AG09319 (cell line): ENCODE measurements around the gene IGSF9B.

Source experiments
- DNase-seq: peaks from one replicate; pipeline ENCODE4 v3.0.0-alpha.2; 2010; ENCODE audit warnings: low read depth; ENCODE audit errors: extremely low read depth
- CTCF ChIP-seq: IDR thresholded peaks from 2 replicates; pipeline ENCODE4 v1.5.1; 2011; ENCODE audit warnings: low read depth, mild to moderate bottlenecking, inconsistent platforms, low read length, moderate library complexity

The IGSF9B gene

GRCh38 chr11:133990501-133990900 lies 33.7 kb upstream of the IGSF9B start:
- no peak for DNase-seq
- no peak for TF ChIP-seq CTCF

GRCh38 chr11:133988686-133989410 lies 32.1 kb upstream of the IGSF9B start:
- no peak for TF ChIP-seq CTCF
- no peak for DNase-seq

GRCh38 chr11:133987171-133987570 lies 30.4 kb upstream of the IGSF9B start:
- DNase-seq, result no peak
- no peak for TF ChIP-seq CTCF

GRCh38 chr11:133985981-133986944 lies 29.5 kb upstream of the IGSF9B start:
- TF ChIP-seq CTCF, result no peak
- no peak for DNase-seq

- TF ChIP-seq CTCF, result no peak
Observed at GRCh38 chr11:133984828-133985227, 28.1 kb upstream of the IGSF9B start.

GRCh38 chr11:133983660-133984316 lies 27.0 kb upstream of the IGSF9B start:
- no peak for TF ChIP-seq CTCF
- no peak for DNase-seq

More at GRCh38 chr11:133984828-133985227, 28.1 kb upstream of the IGSF9B start:
- no peak for DNase-seq
